Measurements from ENCODE around the gene MAMSTR.

DNA sequence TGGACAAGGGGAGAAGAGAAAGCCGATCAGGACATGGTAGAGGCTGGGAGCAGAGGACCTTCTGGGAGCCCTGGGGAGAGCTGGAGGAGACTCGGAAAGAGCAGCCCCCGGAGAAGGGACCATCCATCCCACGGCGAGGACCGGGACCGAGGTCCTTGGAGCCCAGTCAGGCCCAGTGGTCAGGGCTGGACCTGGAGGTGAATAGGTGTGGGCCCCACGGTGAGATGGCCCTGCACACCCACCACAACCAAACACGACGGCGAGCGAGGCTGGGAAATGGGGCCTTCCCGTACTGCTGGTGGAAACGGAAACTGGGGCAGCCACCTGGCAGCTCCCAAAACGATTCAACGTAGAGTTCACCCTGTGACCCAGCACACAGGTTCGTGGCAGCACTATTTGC, 43.0 kb downstream of the MAMSTR start:
- TF ChIP-seq, protein P1, sequence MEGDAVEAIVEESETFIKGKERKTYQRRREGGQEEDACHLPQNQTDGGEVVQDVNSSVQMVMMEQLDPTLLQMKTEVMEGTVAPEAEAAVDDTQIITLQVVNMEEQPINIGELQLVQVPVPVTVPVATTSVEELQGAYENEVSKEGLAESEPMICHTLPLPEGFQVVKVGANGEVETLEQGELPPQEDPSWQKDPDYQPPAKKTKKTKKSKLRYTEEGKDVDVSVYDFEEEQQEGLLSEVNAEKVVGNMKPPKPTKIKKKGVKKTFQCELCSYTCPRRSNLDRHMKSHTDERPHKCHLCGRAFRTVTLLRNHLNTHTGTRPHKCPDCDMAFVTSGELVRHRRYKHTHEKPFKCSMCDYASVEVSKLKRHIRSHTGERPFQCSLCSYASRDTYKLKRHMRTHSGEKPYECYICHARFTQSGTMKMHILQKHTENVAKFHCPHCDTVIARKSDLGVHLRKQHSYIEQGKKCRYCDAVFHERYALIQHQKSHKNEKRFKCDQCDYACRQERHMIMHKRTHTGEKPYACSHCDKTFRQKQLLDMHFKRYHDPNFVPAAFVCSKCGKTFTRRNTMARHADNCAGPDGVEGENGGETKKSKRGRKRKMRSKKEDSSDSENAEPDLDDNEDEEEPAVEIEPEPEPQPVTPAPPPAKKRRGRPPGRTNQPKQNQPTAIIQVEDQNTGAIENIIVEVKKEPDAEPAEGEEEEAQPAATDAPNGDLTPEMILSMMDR (IDR thresholded peaks at IDR 0.05): no peak
- no peak for TF ChIP-seq POLR2A (IDR thresholded peaks at IDR 0.05)

All from heart left ventricle (tissue), 13 donors.